ENCODE results near the gene FILIP1L.
A peak's percentile ranks its signal among the peaks of the same experiment; 100 is the strongest.

GRCh38 chr3:100068826-100069225 lies 45.5 kb downstream of the FILIP1L start:
- TF ChIP-seq CTCF (conservative IDR thresholded peaks at IDR 0.05) (peak; percentile 86), ZFX (IDR thresholded peaks at IDR 0.05) (no peak)
